Skin epidermis (tissue), 12 donors: Measurements from ENCODE around the gene DTNB.
"Not testable (repeated sequence)": the region's sequence is repeated elsewhere in the genome, so short reads cannot be mapped to it uniquely, and the experiment has no call there.

Experiments used
- H3K27ac ChIP-seq, 21 experiments: fragments of 200-600 bp; sonication (generic) in 11 of 21; one replicate each; pipeline ENCODE4 v1.5.0; 2020; ENCODE audit warnings: mild to moderate bottlenecking in 3 of 21, inconsistent platforms in 2 of 21, moderate library complexity in 2 of 21
- H3K4me3 ChIP-seq, 7 experiments: fragments of 200-600 bp; sonication (generic) in 2 of 7; one replicate each; pipeline ENCODE4 v1.5.0; 2020; ENCODE audit warnings: inconsistent platforms in 2 of 7, mild to moderate bottlenecking in 2 of 7, moderate library complexity in 1 of 7

The DTNB gene

DNA sequence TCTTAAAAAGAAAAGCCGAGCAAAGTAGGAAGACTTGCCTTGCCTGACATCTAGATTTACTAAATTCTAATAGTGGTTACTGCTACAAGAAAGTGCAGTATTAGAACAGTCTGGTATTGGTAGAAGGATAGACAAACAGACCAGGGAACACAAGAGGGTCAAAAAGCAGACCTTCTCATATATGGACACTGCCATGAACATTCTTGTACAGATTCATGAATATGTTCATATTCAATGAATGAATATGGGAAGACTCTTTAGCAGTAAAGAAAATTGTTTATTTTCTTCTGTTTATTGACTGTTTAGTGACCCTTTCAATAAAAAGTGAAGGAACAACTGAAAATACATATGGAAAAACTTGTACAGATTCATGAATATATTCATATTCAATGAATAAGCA is 37.6 kb downstream of the DTNB start:
- H3K4me3 ChIP-seq: no peak overlapping the region
- no peak overlapping the region for H3K27ac ChIP-seq

DNA sequence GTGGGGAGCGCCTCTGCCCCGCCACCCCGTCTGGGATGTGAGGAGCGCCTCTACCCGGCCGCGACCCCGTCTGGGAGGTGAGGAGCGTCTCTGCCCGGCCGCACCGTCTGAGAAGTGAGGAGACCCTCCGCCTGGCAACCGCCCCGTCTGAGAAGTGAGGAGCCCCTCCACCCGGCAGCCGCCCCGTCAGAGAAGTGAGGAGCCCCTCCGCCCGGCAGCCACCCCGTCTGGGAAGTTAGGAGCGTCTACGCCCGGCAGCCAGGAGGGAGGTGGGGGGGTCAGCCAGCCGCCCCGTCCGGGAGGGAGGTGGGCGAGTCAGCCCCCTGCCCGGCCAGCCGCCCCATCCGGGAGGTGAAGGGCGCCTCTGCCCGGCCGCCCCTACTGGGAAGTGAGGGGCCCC is 39.6 kb downstream of the DTNB start:
- H3K27ac ChIP-seq, H3K4me3 ChIP-seq: not testable (repeated sequence)

DNA sequence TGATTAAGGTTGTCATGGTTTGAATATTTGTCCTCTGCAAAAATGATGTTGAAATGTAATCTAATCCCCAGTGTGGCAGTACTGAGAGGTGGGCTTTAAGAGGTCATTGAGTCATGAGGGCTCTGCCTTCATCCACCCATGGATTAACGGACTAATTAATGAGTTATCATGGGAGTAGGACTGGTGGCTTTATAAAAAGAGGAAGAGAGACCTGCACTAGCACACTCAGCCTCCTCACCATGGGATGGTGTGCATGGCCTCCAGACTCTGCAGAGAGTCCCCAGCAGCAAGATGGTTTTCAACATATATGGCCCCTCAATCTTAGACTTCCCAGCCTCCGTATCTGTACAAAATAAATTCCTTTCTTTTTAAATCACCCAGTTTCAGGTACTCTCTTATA is 41.0 kb downstream of the DTNB start:
- no peak overlapping the region for H3K27ac ChIP-seq
- no peak overlapping the region for H3K4me3 ChIP-seq

DNA sequence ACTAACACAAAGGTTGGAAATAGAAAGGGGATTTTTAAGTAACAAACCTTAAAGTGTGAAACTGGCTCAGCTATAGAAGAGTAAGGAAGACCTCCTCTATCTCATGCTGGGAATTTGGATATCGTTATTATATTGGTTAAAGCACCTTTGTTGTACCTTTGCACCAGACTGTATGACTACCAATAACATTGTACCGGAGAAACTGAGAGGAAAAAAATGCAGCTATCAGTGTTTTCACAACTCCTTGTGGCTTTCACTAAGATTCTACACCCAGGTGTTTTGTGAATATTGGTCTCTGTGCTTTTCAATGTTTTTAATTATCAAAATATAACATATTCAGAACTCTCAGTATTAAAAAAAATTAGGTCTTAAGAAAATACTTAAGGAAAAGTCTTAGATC is 48.7 kb downstream of the DTNB start:
- no peak overlapping the region for H3K4me3 ChIP-seq
- H3K27ac ChIP-seq: no peak overlapping the region

DNA sequence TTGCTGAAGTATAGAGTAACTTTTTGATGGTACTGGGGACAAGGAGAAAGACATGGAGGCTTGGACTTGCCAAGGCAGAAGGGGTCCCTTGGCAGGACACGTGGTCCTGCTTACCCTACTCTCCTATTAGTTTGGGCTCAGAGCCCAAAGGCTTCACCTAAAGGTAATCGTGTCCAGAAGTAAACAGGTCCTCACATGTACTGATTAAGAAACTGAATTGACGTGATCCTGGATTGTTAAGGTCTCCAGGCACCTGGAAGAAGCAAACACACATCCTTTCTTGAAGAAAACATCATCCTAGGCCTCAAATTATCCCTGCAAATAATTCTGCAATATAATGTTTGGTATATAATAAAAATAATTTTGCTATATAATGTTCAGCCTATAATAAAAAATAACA is 50.0 kb downstream of the DTNB start:
- Histone ChIP-seq H3K4me3 (no peak overlapping the region), H3K27ac (no peak overlapping the region)

DNA sequence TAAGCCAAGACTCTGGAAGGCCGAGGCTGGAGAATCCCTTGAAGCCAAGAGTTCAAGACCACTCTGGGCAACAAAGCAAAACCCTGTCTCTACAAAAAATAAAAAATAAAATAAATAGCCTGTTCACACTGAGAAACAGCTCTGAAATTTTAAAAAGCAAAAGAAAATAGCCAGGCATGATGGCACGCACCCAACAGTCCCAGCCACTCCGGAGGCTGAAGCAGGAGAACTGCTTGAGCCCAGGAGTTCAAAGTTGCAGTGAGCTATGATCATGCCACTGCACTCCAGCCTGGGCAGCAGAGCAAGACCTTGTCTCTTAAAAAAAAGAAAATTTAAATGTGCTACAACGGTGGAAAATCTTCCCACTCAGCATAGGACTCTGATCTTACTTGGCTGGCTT is 52.7 kb downstream of the DTNB start:
- Histone ChIP-seq H3K27ac (no peak overlapping the region), H3K4me3 (no peak overlapping the region)

DNA sequence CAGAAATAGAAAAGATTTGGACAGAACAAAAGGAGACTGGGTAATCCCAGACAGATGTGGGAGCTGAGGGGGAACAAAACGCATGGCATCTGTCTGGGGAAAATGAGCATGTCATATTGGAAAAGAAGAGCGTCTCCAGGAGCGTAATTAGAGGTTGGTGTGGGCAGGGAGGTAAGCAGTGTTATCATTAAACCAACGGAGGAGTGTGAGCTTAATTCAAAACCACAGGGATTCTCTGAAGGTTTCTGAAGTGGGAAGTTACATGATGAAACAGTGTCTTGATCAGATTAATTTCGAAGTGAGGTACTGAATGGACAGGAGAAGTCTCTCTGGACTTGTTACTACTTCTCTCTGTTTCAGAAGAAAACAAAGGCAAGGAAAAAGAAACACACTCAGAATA is 53.3 kb downstream of the DTNB start:
- no peak overlapping the region for H3K4me3 ChIP-seq
- peak overlapping the region in 1 of 21 experiments; percentile 1 for H3K27ac ChIP-seq

DNA sequence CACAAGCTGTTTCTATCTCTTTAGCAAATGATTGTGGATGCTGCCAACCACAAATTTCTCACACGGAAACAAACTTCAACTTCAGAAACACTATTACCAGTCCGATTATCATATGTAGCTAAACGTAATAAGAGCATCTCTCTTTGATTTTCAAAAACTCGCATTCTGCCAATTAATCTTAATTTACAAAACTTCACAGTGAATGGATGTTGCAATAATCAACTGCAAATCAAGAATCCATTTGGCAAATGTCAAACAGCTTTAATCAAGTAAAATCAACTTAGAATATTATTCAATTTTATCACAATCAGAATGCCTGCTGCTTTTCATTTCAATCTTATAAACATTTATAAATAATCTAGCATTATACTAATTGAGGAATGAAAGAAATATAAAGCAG is 54.2 kb downstream of the DTNB start:
- Histone ChIP-seq H3K4me3 (no peak overlapping the region), H3K27ac (peak overlapping the region in 3 of 21 experiments; percentile 1 to 63 (median 6))

DNA sequence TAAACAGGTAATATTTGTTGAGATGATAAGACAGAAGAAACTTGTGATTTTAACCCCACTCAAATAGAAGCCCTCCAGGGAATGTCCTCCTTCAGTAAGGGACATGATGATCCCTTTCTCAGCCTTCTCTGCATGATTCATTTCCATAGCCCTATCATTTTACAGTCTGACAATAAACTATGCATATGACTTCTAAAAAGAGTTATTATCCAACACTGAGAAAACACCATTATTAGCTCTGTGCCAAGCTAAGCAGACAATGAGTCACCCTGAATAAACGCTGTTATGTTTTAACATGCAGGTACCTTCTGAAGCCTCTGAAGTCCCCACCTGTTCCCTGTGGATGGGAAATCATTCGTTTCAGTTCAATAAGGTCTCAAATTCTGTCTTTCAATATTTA is 54.7 kb downstream of the DTNB start:
- H3K4me3 ChIP-seq: no peak overlapping the region
- H3K27ac ChIP-seq: peak overlapping the region in 11 of 21 experiments; percentile 10 to 69 (median 51)

DNA sequence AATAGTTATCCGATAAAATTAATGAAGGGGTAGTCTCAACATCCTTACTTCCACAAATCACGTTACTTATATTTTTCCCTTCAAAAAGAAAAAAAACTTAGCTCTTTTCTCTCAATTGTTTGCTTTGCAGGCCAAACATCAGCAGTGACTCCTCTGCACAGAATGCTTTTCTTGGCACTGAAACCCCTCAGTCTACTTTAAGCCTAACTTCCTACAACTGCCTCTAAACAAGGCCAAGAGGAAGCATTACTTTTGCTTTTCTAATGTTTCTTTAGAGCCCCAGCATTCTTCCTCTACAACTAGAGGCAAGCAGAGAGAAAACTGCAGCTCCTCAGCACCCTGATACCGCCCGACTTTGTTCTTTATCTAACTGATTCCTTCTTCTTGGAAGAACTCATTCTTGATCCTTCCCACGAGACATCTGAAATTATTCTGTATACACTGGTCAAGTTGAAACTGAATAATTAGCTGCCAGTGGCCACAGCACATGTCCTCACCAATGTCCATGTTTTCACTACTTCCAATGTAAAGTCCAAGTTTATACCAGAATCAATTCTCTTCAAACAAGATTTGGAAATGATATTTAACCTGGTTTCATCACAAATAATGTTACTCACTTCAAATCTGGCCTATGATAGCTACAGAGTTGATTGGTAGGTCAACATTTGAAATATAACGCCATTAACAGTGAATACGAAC is 55.3 kb downstream of the DTNB start:
- Histone ChIP-seq H3K4me3 (no peak overlapping the region), H3K27ac (peak overlapping the region in 13 of 21 experiments; percentile 10 to 69 (median 51))

DNA sequence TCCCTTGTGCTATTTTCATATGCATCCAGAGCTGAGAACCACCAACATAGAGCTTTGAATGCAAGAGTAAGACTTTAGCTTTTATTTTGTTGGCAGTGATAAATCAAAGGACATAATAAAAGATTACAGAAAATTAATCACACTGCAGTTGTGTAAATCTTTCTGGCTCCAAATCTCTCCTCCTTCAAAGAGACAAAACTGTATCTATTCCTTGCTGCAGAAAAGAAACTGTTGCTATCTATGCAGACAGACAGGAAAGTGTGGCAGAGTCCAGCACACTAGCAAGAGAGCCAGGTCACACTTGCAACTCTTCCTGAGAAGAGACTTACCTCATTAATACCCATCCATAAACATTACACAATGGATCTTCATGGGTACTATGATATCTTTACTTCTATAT is 57.5 kb downstream of the DTNB start:
- Histone ChIP-seq H3K27ac (no peak overlapping the region), H3K4me3 (no peak overlapping the region)

DNA sequence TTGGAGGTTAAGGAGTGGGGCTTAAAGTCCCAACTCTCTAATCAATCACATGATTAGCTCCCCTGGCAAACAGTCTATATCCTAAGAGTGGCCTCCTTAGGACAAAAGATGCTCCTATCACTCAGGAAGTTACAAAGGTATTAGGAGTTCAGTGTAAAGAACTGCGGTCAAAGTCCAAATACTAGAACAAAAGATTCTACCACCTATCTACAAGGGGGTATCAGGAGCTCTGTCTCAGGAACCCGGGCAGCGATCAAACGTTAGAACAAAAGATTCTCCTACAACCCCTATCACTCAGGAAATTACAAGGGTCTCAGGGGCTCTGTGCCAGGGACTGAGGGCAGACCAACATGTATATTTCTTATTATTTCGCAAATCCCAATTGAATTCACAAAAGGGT is 58.0 kb downstream of the DTNB start:
- no peak overlapping the region for H3K27ac ChIP-seq

DNA sequence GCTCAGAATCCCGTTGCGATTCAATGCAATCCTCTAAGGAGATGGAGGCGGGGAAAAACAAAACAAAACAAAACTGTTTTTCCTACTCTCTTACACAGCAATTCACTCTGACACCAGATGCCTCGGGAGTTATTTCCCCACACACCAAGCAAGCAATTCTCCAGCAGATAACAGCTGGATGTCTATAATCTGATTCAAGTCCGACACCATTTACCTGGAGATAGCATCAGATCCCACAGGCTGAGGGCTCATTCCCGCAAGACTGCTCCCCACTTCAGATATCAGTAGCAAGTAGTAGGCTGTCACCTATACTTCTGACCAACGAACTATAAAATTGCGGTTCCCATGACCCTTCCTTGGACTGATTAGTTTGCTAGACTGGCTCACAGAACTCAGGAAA is 58.7 kb downstream of the DTNB start:
- H3K4me3 ChIP-seq: no peak overlapping the region
- H3K27ac ChIP-seq: no peak overlapping the region

More for the DNA sequence above, 58.0 kb downstream of the DTNB start:
- H3K4me3 ChIP-seq: no peak overlapping the region

DNA sequence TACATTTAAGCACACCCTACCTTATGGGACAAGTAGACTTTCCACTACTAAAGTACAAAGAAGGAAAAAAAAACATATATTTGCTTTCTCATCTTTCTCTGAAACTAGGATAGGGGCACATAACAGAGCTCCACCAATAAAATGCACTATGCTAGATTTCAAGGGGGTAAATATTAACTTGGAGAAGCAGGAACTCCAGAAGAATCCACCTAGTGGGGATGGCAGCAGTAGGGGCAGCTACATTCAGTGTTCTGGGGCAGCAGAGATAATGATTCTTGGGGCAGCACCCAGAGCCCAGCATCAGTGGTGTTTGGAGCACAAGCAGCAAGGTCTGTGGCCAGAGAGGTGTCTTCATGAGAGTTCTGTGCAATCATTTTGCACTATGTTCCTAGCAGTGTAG is 64.7 kb downstream of the DTNB start:
- Histone ChIP-seq H3K4me3 (no peak overlapping the region), H3K27ac (no peak overlapping the region)

DNA sequence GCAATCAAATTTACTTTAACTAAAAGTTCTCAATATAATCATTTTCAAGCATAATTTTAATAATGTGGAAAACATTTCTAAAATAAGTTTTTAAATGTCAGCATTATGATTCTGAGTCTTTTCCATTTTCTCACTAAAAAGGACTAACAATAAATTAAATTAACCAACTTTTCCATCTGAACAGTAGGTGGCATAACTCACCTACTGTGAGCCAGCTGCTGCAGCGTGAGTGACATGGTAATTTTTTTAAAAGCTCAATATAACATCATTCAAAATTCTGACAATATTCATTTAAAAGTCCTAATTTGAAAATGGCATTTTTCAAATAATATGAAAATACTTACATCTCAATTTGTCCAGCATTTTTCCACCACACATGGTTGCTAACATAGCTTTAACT is 66.5 kb downstream of the DTNB start:
- Histone ChIP-seq H3K27ac (no peak overlapping the region), H3K4me3 (no peak overlapping the region)

DNA sequence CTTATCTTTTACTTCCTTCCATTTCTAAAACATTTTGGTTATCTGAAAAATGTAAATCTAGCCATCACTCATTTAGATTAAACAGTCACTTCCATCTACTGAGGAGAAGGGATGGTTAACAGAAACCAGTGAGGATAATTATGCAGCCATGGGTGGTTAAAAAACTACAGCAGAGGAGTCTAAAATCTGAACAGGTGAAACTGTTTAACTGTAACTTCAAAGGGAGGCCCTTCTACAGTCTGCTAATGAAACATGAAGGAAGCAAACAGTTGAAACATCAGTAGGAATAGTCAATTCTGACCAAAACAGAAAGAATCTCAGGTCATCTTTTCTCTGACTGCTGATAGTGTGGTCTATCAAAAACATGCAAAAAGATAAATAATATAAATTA is 71.0 kb downstream of the DTNB start:
- Histone ChIP-seq H3K4me3 (no peak overlapping the region), H3K27ac (no peak overlapping the region)

DNA sequence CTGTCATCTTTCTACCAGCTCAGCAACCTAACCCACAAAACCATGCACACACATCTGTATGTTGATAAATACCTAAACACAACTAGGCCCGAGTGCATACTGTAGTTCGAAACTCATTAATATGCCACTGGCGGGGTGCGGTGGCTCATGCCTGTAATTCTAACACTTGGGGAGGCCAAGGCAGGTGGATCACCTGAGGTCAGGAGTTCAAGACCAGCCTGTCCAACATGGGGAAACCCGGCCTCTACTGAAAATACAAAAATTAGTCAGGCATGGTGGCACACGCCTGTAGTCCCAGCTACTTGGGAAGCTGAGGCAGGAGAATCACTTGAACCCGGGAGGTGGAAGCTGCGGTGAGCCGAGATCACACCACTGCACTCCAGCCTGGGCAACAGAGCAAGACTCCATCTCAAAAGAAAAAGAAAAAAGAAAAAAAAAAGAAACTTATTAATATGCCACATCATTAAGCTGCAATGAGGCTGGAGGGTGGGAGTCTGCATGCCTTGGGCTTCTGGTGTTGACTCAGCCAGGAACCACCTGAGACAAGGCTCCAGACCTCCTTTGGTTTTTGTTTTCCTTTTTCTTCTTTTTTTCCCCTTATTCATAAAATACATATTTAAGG is 71.6 kb downstream of the DTNB start:
- not testable (repeated sequence) for H3K27ac ChIP-seq, H3K4me3 ChIP-seq

DNA sequence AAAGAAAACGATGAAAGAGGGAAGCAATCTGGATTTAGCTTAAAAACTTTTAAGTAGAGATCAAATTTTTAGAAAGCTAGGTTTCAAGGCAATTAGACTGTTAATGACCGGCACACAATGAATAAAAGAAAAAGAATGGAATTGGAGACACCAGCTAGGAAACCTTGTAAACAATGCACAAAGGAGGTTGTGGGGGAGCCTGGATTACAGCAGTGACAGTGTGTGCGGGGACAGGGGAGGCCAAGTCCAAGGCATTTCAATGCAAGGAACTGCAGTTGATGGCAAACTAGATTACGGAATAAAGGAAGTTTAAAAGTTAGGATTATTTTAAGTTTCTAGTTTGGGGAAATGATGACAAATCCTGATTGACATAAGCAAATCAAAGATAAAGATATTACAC is 74.5 kb downstream of the DTNB start:
- H3K4me3 ChIP-seq: no peak overlapping the region
- H3K27ac ChIP-seq: no peak overlapping the region

DNA sequence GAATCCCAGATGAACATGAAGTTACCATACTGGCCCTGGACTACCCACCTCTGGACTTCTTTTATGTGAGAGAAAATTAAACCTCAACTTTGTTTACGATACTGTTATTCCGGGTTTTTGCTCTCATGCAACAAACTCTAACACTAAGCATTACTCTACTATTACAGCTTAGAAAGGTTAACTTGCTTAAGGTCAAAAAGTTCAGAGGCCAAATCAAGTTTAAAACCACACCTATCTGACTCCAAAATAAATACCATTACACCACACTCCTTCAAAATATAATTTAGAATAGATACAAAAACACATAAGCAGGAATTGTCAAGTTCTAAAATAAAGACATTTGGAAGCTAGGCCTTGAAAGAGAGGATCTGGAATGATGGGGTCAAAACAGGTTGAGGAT is 75.0 kb downstream of the DTNB start:
- no peak overlapping the region for H3K27ac ChIP-seq
- H3K4me3 ChIP-seq: no peak overlapping the region

DNA sequence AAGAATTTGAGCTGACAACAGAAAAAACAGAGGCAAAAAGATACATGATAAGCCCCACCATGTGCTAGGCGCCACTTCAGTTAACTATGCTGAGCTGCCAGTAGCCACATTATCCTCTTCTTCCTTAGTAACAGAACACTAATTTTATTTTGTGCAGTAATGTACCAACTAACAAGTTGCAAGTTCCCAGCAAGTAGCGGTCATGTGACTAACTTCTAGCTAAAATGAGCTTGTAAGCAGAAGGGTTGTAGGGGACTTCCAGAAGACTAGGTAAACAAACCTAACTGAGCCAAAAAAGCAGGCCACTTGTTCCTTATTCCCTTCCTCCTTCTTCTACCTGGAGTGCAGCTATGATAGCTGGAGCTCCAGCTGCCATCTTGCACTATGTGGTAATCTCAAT is 75.5 kb downstream of the DTNB start:
- Histone ChIP-seq H3K4me3 (no peak overlapping the region), H3K27ac (no peak overlapping the region)

DNA sequence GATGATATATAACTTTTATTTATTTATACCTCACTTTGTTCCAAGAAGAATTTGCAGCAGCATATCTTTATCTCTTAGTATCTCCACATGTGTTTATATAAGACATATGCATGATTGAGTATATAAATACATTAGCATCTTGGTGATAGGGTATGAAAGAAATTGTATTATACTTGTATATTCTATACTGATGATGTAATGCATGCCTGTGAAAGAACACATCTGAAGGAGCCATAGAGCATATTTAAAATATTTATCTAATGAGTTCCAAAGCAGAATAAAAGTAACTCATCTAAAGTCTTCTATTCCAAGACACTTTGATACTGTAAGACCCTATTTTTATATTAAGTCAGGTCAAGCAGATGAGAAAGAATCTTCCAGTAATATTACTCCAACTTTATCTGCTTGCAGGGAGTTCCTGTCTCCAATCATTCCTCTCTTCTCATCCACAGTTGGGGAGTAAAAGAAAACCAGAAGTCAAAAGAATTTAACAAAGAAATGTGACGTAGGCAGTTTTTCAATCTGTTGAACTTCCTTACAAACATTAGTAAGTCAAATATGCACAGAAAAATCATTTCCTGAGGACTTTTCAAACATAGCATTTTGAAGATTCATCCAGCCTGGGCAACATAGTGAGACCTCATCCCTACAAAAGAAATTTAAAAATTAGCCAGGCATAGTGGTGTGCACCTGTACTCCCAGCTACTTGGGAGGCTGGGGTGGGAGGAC is 76.7 kb downstream of the DTNB start:
- H3K4me3 ChIP-seq: no peak overlapping the region
- no peak overlapping the region for H3K27ac ChIP-seq
